Omental fat pad (tissue), 4 donors: Measurements from ENCODE around the gene CFC1. TPM values are rescaled to one million over a fixed set of nuclear protein-coding genes. Genes with fewer than 3 reads are reported as not detected.

Experiments
- small RNA-seq: library from RNA; depleted of rRNA; stranded (forward); fragments of <200 nt; gene quantifications from one replicate; pipeline ENCODE3, GENCODE V24; 2016
- total RNA-seq, 4 donors: library from RNA; depleted of rRNA; stranded (reverse); fragments of >200 nt; gene quantifications; one replicate each; pipeline ENCODE4 v1.1.0, GENCODE V29; 2016

The CFC1 gene
- total RNA-seq, 4 donors from 2014 or later, result 0.50 to 1.8 TPM; not detected in 2

Small RNA genes lying within 50 kb of the gene (small RNA-seq; reads per million reads assigned to genes)
- gene RF00017 (not detected), gene RNU6-848P (not detected)

Other genes starting within 250 kb of the CFC1 start
- gene PTPN18, start 243.5 kb downstream of the CFC1 start, total RNA-seq, result 100 to 1,000 TPM in 1 of 4 donors, 10 to 100 TPM in 3; 43.1 to 104 (median 57.0) TPM
- gene POTEI, start 90.2 kb downstream of the CFC1 start, total RNA-seq, result under 1 TPM in 2 of 4 donors, not detected in 2; 0.13 to 0.46 TPM
- gene CFC1B, start 78.4 kb downstream of the CFC1 start, total RNA-seq, result under 1 TPM in 2 of 4 donors, not detected in 2; 0.50 to 0.65 TPM
- gene POTEJ, start 11.9 kb upstream of the CFC1 start, total RNA-seq, result under 1 TPM in 1 of 4 donors, not detected in 3; 0.28 TPM
- not detected for gene GPR148, start 129.5 kb upstream of the CFC1 start, total RNA-seq
- gene AMER3, start 156.0 kb upstream of the CFC1 start, total RNA-seq, result not detected
- gene ARHGEF4, start 237.3 kb upstream of the CFC1 start, total RNA-seq, result 10 to 100 TPM in 3 of 4 donors, 1 to 10 TPM in 1; 2.0 to 18.0 (median 15.0) TPM